ENCODE results near the gene FITM1. TPM values are rescaled to one million over a fixed set of nuclear protein-coding genes. Genes with fewer than 3 reads are reported as not detected.

The FITM1 gene
- total and polyA plus RNA-seq, 8 donors, result 0.68 to 1.5 (median 0.99) TPM

GRCh38 chr14:24137529-24138395 lies 7.3 kb downstream of the FITM1 start:
- Histone ChIP-seq H3K36me3 (peaks cover 0 to 35% of the 10 kb centered on the region in 2 donors), H3K9me3 (no peaks in the 10 kb centered on the region), H3K27ac (peak overlapping the region in 1 of 2 donors; percentile 92), H3K4me1 (peaks cover 18 to 60% of the 10 kb centered on the region in 2 donors), H3K27me3 (no peaks in the 10 kb centered on the region), H3K4me3 (peak overlapping the region in 1 of 2 donors; percentile 99)
- no peak for TF ChIP-seq CTCF (IDR thresholded peaks at IDR 0.05)
- no peak for DNase-seq
- intact Hi-C loops (cut with DNase I), result no loop called here
- ATAC-seq, result no peak

GRCh38 chr14:24138396-24139271 lies 8.2 kb downstream of the FITM1 start:
- no peak for DNase-seq
- Histone ChIP-seq H3K36me3 (peaks cover 0 to 44% of the 10 kb centered on the region in 2 donors), H3K27me3 (no peaks in the 10 kb centered on the region), H3K4me3 (no peak overlapping the region), H3K4me1 (peaks cover 18 to 60% of the 10 kb centered on the region in 2 donors), H3K27ac (peak overlapping the region in 1 of 2 donors; percentile 0), H3K9me3 (no peaks in the 10 kb centered on the region)
- TF ChIP-seq CTCF (IDR thresholded peaks at IDR 0.05), result no peak
- no peak for ATAC-seq
- intact Hi-C loops (cut with DNase I), result no loop called here

- Histone ChIP-seq H3K4me1 (peaks cover 18 to 66% of the 10 kb centered on the region in 2 donors), H3K27me3 (no peaks in the 10 kb centered on the region), H3K9me3 (no peaks in the 10 kb centered on the region), H3K4me3 (peak overlapping the region in 1 of 2 donors; percentile 69), H3K27ac (no peak overlapping the region), H3K36me3 (peaks cover 0 to 52% of the 10 kb centered on the region in 2 donors)
- DNase-seq (no peak), ATAC-seq (no peak)
- intact Hi-C loops (cut with DNase I), result no loop called here
- no peak for TF ChIP-seq CTCF (IDR thresholded peaks at IDR 0.05)
These were observed 8.9 kb downstream of the FITM1 start for GRCh38 chr14:24139272-24139934.

GRCh38 chr14:24141097-24141880 lies 10.8 kb downstream of the FITM1 start, which contains the start of gene EMC9:
EMC9 (minus strand) TSS chr14:24141591; CDS start chr14:24141304, 287 bp downstream.
- Histone ChIP-seq H3K27ac (peak within 1 kb of the TSS; percentile 85 to 91), H3K36me3 (peaks cover 0 to 54% of the 10 kb centered on the region in 2 donors), H3K9me3 (no peaks in the 10 kb centered on the region), H3K27me3 (no peaks in the 10 kb centered on the region), H3K4me3 (peak within 1 kb of the TSS; percentile 69), H3K4me1 (peaks cover 25 to 74% of the 10 kb centered on the region in 2 donors)
- TF ChIP-seq CTCF (IDR thresholded peaks at IDR 0.05), result peak; percentile 53 to 80
- intact Hi-C loops (cut with DNase I), result no loop called here
- ATAC-seq, result peak; percentile 93
- peak; percentile 98 to 100 (median 99) for DNase-seq
